Measurements from ENCODE around the gene MSL3.
A peak's percentile ranks its signal among the peaks of the same experiment; 100 is the strongest.

DNA sequence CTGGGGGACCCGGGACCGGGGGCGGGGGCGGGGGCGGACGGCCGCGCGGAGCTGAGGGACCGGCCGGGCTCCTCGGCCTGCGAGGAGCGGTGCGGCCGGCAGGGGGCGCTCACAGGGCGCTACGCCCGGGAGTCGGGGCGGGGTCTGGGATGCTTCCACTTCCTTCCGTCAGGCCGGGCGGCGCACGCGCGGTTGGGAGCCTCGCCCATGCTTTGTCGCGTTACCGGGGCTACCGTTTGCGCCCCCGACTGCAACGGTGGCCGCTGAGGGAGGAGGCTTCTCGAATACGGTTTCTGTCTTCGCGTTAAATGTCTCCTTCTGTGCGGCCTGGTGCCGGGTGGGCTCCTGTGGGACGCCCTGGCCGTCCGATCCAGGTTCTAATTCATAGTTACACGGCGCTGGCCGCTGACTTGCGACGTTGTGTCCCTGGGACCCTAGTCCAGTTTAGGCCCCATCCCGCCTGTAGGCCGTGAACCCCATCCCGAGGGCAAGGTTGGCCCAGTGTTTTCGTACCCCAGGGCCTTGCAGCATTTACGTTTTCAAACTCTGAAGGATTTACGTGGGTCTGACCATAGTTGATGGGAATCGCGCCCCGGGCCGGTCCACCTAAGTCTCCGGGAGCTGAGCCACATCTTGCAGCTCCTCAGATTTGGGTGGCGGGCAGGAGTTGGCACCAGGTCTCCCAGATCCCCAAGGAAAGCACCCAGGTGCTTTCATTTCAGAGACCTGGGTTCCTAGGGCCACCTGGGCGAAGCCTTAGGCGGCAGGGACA, 549 bp downstream of the MSL3 start:
- peak; percentile 75 to 84 (median 81) for TF ChIP-seq POLR2AphosphoS5 (IDR thresholded peaks at IDR 0.05)
- TF ChIP-seq, protein P1, sequence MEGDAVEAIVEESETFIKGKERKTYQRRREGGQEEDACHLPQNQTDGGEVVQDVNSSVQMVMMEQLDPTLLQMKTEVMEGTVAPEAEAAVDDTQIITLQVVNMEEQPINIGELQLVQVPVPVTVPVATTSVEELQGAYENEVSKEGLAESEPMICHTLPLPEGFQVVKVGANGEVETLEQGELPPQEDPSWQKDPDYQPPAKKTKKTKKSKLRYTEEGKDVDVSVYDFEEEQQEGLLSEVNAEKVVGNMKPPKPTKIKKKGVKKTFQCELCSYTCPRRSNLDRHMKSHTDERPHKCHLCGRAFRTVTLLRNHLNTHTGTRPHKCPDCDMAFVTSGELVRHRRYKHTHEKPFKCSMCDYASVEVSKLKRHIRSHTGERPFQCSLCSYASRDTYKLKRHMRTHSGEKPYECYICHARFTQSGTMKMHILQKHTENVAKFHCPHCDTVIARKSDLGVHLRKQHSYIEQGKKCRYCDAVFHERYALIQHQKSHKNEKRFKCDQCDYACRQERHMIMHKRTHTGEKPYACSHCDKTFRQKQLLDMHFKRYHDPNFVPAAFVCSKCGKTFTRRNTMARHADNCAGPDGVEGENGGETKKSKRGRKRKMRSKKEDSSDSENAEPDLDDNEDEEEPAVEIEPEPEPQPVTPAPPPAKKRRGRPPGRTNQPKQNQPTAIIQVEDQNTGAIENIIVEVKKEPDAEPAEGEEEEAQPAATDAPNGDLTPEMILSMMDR (IDR thresholded peaks at IDR 0.05 in 8 of 11, conservative IDR thresholded peaks at IDR 0.05 in 3 of 11), result peak; percentile 16 to 94 (median 87)

All from spleen (tissue), 7 donors.